Measurements from ENCODE around the gene THSD7B. TPM values are rescaled to one million over a fixed set of nuclear protein-coding genes. Genes with fewer than 3 reads are reported as not detected.
"Not testable (repeated sequence)": the region's sequence is repeated elsewhere in the genome, so short reads cannot be mapped to it uniquely, and the experiment has no call there.

The THSD7B gene
- total and polyA plus RNA-seq, 2 donors, result 0.50 to 4.2 TPM

DNA sequence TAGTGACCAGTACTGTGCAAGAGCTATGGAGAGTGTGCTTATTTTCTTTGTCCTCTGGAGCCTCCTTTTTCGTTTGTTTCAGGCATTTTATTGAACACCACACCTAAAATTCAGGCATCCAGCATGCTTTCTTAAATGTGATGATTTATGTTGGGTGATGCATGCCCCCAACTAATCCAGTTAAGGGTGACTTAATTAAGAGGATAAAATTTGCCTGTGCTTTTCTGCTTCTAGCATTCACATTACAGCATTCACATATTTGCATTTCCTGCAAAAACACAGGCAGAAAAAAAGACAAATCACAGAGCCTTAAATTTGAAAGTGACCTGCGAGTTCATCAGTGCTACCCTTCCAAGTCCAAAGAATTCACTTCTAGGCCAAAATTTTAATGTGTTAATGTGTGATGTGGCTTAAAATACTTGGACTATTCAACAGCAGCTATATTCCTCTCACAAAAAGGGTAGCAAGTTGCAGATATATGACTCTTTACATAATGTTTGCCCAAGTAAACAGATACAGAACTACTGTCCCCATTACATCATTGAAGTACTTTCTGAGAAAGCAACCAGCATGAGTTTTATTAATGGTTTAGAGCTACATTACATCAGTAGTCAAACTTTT lies 286.5 kb downstream of the THSD7B start:
- WGBS, result 70% methylated on average over 2 of the region's 2 CpGs
- Histone ChIP-seq H3K36me3 (ENCODE audit: control insufficient read depth in 2 of 2, insufficient read depth in 2 of 2, low read length in 1 of 2) (no peaks in the 10 kb centered on the region), H3K27ac (ENCODE audit: low read depth in 1 of 2, low read length in 1 of 2) (no peak overlapping the region), H3K9me3 (ENCODE audit: control insufficient read depth in 2 of 2, insufficient read depth in 1 of 2, low read length in 1 of 2) (no peaks in the 10 kb centered on the region), H3K27me3 (ENCODE audit: control insufficient read depth in 2 of 2, insufficient read depth in 1 of 2, low read length in 1 of 2) (no peaks in the 10 kb centered on the region), H3K4me1 (ENCODE audit: control insufficient read depth in 2 of 2, insufficient read depth in 2 of 2, low read length in 2 of 2) (no peaks in the 10 kb centered on the region), H3K4me3 (ENCODE audit: low read length in 2 of 2) (no peak overlapping the region)
- no peak for DNase-seq (ENCODE audit: low read depth in 6 of 9, low spot score in 9 of 9)

- Histone ChIP-seq H3K4me3 (ENCODE audit: low read length in 2 of 2) (no peak overlapping the region), H3K27me3 (ENCODE audit: control insufficient read depth in 2 of 2, insufficient read depth in 1 of 2, low read length in 1 of 2) (no peaks in the 10 kb centered on the region), H3K27ac (ENCODE audit: low read depth in 1 of 2, low read length in 1 of 2) (no peak overlapping the region), H3K9me3 (ENCODE audit: control insufficient read depth in 2 of 2, insufficient read depth in 1 of 2, low read length in 1 of 2) (no peaks in the 10 kb centered on the region), H3K36me3 (ENCODE audit: control insufficient read depth in 2 of 2, insufficient read depth in 2 of 2, low read length in 1 of 2) (no peaks in the 10 kb centered on the region), H3K4me1 (ENCODE audit: control insufficient read depth in 2 of 2, insufficient read depth in 2 of 2, low read length in 2 of 2) (no peaks in the 10 kb centered on the region)
- 91% methylated on average over 8 of the region's 8 CpGs for WGBS
- DNase-seq (ENCODE audit: low read depth in 6 of 9, low spot score in 9 of 9), result no peak
Observed at GRCh38 chr2:137056704-137057103, 291.4 kb downstream of the THSD7B start.

- H3K27ac ChIP-seq (ENCODE audit: low read depth in 1 of 2, low read length in 1 of 2); H3K9me3 ChIP-seq (ENCODE audit: control insufficient read depth in 2 of 2, insufficient read depth in 1 of 2, low read length in 1 of 2); H3K4me3 ChIP-seq (ENCODE audit: low read length in 2 of 2); H3K36me3 ChIP-seq (ENCODE audit: control insufficient read depth in 2 of 2, insufficient read depth in 2 of 2, low read length in 1 of 2); H3K4me1 ChIP-seq (ENCODE audit: control insufficient read depth in 2 of 2, insufficient read depth in 2 of 2, low read length in 2 of 2); H3K27me3 ChIP-seq (ENCODE audit: control insufficient read depth in 2 of 2, insufficient read depth in 1 of 2, low read length in 1 of 2); DNase-seq (ENCODE audit: low read depth in 6 of 9, low spot score in 9 of 9): not testable (repeated sequence)
- 98% methylated on average over 22 of the region's 22 CpGs for WGBS
Observed at GRCh38 chr2:137076111-137076765, 310.9 kb downstream of the THSD7B start.

GRCh38 chr2:137091704-137092103 lies 326.4 kb downstream of the THSD7B start:
- no peaks in the 10 kb centered on the region for H3K36me3 ChIP-seq (ENCODE audit: control insufficient read depth in 2 of 2, insufficient read depth in 2 of 2, low read length in 1 of 2)
- WGBS, result 83% methylated on average over 3 of the region's 3 CpGs
- H3K4me3 ChIP-seq (ENCODE audit: low read length in 2 of 2), result no peak overlapping the region
- no peaks in the 10 kb centered on the region for H3K9me3 ChIP-seq (ENCODE audit: control insufficient read depth in 2 of 2, insufficient read depth in 1 of 2, low read length in 1 of 2)
- no peak for DNase-seq (ENCODE audit: low read depth in 6 of 9, low spot score in 9 of 9)
- no peaks in the 10 kb centered on the region for H3K4me1 ChIP-seq (ENCODE audit: control insufficient read depth in 2 of 2, insufficient read depth in 2 of 2, low read length in 2 of 2)
- no peak overlapping the region for H3K27ac ChIP-seq (ENCODE audit: low read depth in 1 of 2, low read length in 1 of 2)
- H3K27me3 ChIP-seq (ENCODE audit: control insufficient read depth in 2 of 2, insufficient read depth in 1 of 2, low read length in 1 of 2), result no peaks in the 10 kb centered on the region

GRCh38 chr2:137093116-137093515 lies 327.8 kb downstream of the THSD7B start:
- no peak overlapping the region for H3K27ac ChIP-seq (ENCODE audit: low read depth in 1 of 2, low read length in 1 of 2)
- WGBS, result 91% methylated on average over 4 of the region's 4 CpGs
- no peaks in the 10 kb centered on the region for H3K4me1 ChIP-seq (ENCODE audit: control insufficient read depth in 2 of 2, insufficient read depth in 2 of 2, low read length in 2 of 2)
- H3K9me3 ChIP-seq (ENCODE audit: control insufficient read depth in 2 of 2, insufficient read depth in 1 of 2, low read length in 1 of 2), result no peaks in the 10 kb centered on the region
- no peak overlapping the region for H3K4me3 ChIP-seq (ENCODE audit: low read length in 2 of 2)
- no peak for DNase-seq (ENCODE audit: low read depth in 6 of 9, low spot score in 9 of 9)
- H3K27me3 ChIP-seq (ENCODE audit: control insufficient read depth in 2 of 2, insufficient read depth in 1 of 2, low read length in 1 of 2), result no peaks in the 10 kb centered on the region
- no peaks in the 10 kb centered on the region for H3K36me3 ChIP-seq (ENCODE audit: control insufficient read depth in 2 of 2, insufficient read depth in 2 of 2, low read length in 1 of 2)

DNA sequence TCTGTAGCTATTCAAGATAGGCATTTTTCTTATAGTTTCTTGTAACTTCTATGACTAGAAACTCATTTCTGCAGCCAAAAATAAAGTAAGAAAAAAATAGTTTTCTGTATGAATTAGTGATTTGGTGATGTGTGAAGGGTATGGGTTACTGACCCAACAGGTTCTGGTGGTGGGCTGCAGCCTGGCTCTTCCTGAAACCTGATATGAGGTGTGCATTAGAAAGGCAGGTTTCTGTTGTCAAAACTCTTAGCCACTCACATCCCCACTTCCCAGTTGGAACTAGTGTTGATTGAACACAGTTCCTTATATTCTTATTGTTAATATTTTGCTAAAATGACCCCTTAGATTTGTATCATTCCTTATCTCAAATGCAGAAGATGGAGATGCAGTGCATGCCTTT lies 330.8 kb downstream of the THSD7B start:
- Histone ChIP-seq H3K36me3 (ENCODE audit: control insufficient read depth in 2 of 2, insufficient read depth in 2 of 2, low read length in 1 of 2) (no peaks in the 10 kb centered on the region), H3K27ac (ENCODE audit: low read depth in 1 of 2, low read length in 1 of 2) (no peak overlapping the region), H3K9me3 (ENCODE audit: control insufficient read depth in 2 of 2, insufficient read depth in 1 of 2, low read length in 1 of 2) (no peaks in the 10 kb centered on the region), H3K27me3 (ENCODE audit: control insufficient read depth in 2 of 2, insufficient read depth in 1 of 2, low read length in 1 of 2) (no peaks in the 10 kb centered on the region), H3K4me3 (ENCODE audit: low read length in 2 of 2) (no peak overlapping the region), H3K4me1 (ENCODE audit: control insufficient read depth in 2 of 2, insufficient read depth in 2 of 2, low read length in 2 of 2) (no peaks in the 10 kb centered on the region)
- no peak for DNase-seq (ENCODE audit: low read depth in 6 of 9, low spot score in 9 of 9)

- Histone ChIP-seq H3K27me3 (ENCODE audit: control insufficient read depth in 2 of 2, insufficient read depth in 1 of 2, low read length in 1 of 2) (no peaks in the 10 kb centered on the region), H3K36me3 (ENCODE audit: control insufficient read depth in 2 of 2, insufficient read depth in 2 of 2, low read length in 1 of 2) (no peaks in the 10 kb centered on the region), H3K27ac (ENCODE audit: low read depth in 1 of 2, low read length in 1 of 2) (no peak overlapping the region), H3K4me3 (ENCODE audit: low read length in 2 of 2) (no peak overlapping the region), H3K4me1 (ENCODE audit: control insufficient read depth in 2 of 2, insufficient read depth in 2 of 2, low read length in 2 of 2) (no peaks in the 10 kb centered on the region), H3K9me3 (ENCODE audit: control insufficient read depth in 2 of 2, insufficient read depth in 1 of 2, low read length in 1 of 2) (no peaks in the 10 kb centered on the region)
- WGBS, result 2% methylated on average over 1 of the region's 1 CpG
- no peak for DNase-seq (ENCODE audit: low read depth in 6 of 9, low spot score in 9 of 9)
Observed at GRCh38 chr2:137096693-137097092, 331.3 kb downstream of the THSD7B start.

GRCh38 chr2:137101814-137102213 lies 336.5 kb downstream of the THSD7B start:
- H3K4me1 ChIP-seq (ENCODE audit: control insufficient read depth in 2 of 2, insufficient read depth in 2 of 2, low read length in 2 of 2); H3K27ac ChIP-seq (ENCODE audit: low read depth in 1 of 2, low read length in 1 of 2); H3K36me3 ChIP-seq (ENCODE audit: control insufficient read depth in 2 of 2, insufficient read depth in 2 of 2, low read length in 1 of 2); H3K27me3 ChIP-seq (ENCODE audit: control insufficient read depth in 2 of 2, insufficient read depth in 1 of 2, low read length in 1 of 2); H3K9me3 ChIP-seq (ENCODE audit: control insufficient read depth in 2 of 2, insufficient read depth in 1 of 2, low read length in 1 of 2); H3K4me3 ChIP-seq (ENCODE audit: low read length in 2 of 2); DNase-seq (ENCODE audit: low read depth in 6 of 9, low spot score in 9 of 9): not testable (repeated sequence)
- 95% methylated on average over 3 of the region's 3 CpGs for WGBS

- H3K9me3 ChIP-seq (ENCODE audit: control insufficient read depth in 2 of 2, insufficient read depth in 1 of 2, low read length in 1 of 2), result no peaks in the 10 kb centered on the region
- no peaks in the 10 kb centered on the region for H3K27me3 ChIP-seq (ENCODE audit: control insufficient read depth in 2 of 2, insufficient read depth in 1 of 2, low read length in 1 of 2)
- no peaks in the 10 kb centered on the region for H3K4me1 ChIP-seq (ENCODE audit: control insufficient read depth in 2 of 2, insufficient read depth in 2 of 2, low read length in 2 of 2)
- DNase-seq (ENCODE audit: low read depth in 6 of 9, low spot score in 9 of 9), result no peak
- H3K4me3 ChIP-seq (ENCODE audit: low read length in 2 of 2), result no peak overlapping the region
- H3K27ac ChIP-seq (ENCODE audit: low read depth in 1 of 2, low read length in 1 of 2), result no peak overlapping the region
- no peaks in the 10 kb centered on the region for H3K36me3 ChIP-seq (ENCODE audit: control insufficient read depth in 2 of 2, insufficient read depth in 2 of 2, low read length in 1 of 2)
Observed at GRCh38 chr2:137107904-137108303, 342.6 kb downstream of the THSD7B start.

Measured in thymus (tissue), 11 donors.